GM23338 (cell line): ENCODE data around the gene DLST.
A peak's percentile ranks its signal among the peaks of the same experiment; 100 is the strongest.

Experiments used
- CTCF ChIP-seq, 2 experiments: fragments of 200-600 bp in 1 of 2; sonication (generic) in 1 of 2; conservative IDR thresholded peaks; 2 replicates each; pipeline versions ENCODE4 v1.5.1 to v1.6.1; 2016 to 2017; ENCODE audit warnings: antibody characterized with exemption in 2 of 2, low read depth in 2 of 2, mild to moderate bottlenecking in 2 of 2, moderate library complexity in 1 of 2
- EZH2phosphoT487 ChIP-seq: fragments of 200-600 bp; sonication (generic); IDR thresholded peaks from one replicate; pipeline ENCODE4 v1.8.1; 2018; ENCODE audit warnings: antibody characterized with exemption; ENCODE audit not compliant: unreplicated experiment
- POLR2AphosphoS5 ChIP-seq: IDR thresholded peaks from 2 replicates; pipeline ENCODE4 v1.6.1; 2016; ENCODE audit warnings: antibody characterized with exemption, low read depth

GRCh38 chr14:74917646-74918081 is 35.9 kb downstream of the DLST start:
- no peak for TF ChIP-seq EZH2phosphoT487
- TF ChIP-seq CTCF (conservative IDR thresholded peaks at IDR 0.05; ENCODE audit: low read depth in 2 of 2) = 0 out of 4 replicates have a peak, but pooled peaks of 1 of the 2 experiments have one; percentile 3
- no peak for TF ChIP-seq POLR2AphosphoS5
